Ishikawa (cell line): Measurements from ENCODE around the gene UBXN4.

ENCODE experiments used
- CEBPB ChIP-seq: IDR thresholded peaks from 2 replicates; pipeline ENCODE4 v1.6.1; 2012
- CREB1 ChIP-seq: IDR thresholded peaks from 2 replicates; pipeline ENCODE4 v1.6.1; 2012; ENCODE audit warnings: low read depth
- EGR1 ChIP-seq: IDR thresholded peaks from 2 replicates; pipeline ENCODE4 v1.6.1; 2012
- EP300 ChIP-seq: IDR thresholded peaks from 2 replicates; pipeline ENCODE4 v1.6.1; 2012; ENCODE audit warnings: borderline replicate concordance
- FOXM1 ChIP-seq: IDR thresholded peaks from 2 replicates; pipeline ENCODE4 v1.6.1; 2012; ENCODE audit warnings: low read depth, borderline replicate concordance
- MAX ChIP-seq: IDR thresholded peaks from 2 replicates; pipeline ENCODE4 v1.6.1; 2012
- NFIC ChIP-seq: IDR thresholded peaks from 2 replicates; pipeline ENCODE4 v1.6.1; 2012
- RAD21 ChIP-seq: IDR thresholded peaks from 2 replicates; pipeline ENCODE4 v1.6.1; 2012; ENCODE audit warnings: low read depth
- REST ChIP-seq: IDR thresholded peaks from 2 replicates; pipeline ENCODE4 v1.6.1; 2012; ENCODE audit warnings: low read depth, mild to moderate bottlenecking
- TAF1 ChIP-seq: IDR thresholded peaks from 2 replicates; pipeline ENCODE4 v1.6.1; 2012; ENCODE audit warnings: low read depth, mild to moderate bottlenecking
- TEAD4 ChIP-seq: IDR thresholded peaks from 2 replicates; pipeline ENCODE4 v1.6.1; 2012
- USF1 ChIP-seq: IDR thresholded peaks from 2 replicates; pipeline ENCODE4 v1.6.1; 2012
- YY1 ChIP-seq: IDR thresholded peaks from 2 replicates; pipeline ENCODE4 v1.6.1; 2012; ENCODE audit warnings: low read depth
- ZBTB7A ChIP-seq: IDR thresholded peaks from 2 replicates; pipeline ENCODE4 v1.6.1; 2012; ENCODE audit warnings: low read depth

The UBXN4 gene

GRCh38 chr2:135818937-135819610 is 77.4 kb downstream of the UBXN4 start:
- TF ChIP-seq TEAD4 (peak; percentile 54; the same call in 1 of the 2 replicates), CEBPB (no peak), RAD21 (peak; percentile 46)

GRCh38 chr2:135820003-135820618 is 78.5 kb downstream of the UBXN4 start:
- TF ChIP-seq EGR1 (no peak), CREB1 (no peak), USF1 (no peak), EP300 (no peak), MAX (no peak), YY1 (no peak), REST (no peak), CEBPB (no peak), FOXM1 (no peak), NFIC (no peak)

- TF ChIP-seq REST (no peak), RAD21 (no peak), EGR1 (no peak), CREB1 (no peak), EP300 (no peak), TAF1 (no peak), NFIC (no peak), CEBPB (no peak), YY1 (no peak)
Observed at GRCh38 chr2:135821190-135821589, 79.5 kb downstream of the UBXN4 start.

GRCh38 chr2:135822855-135823254 is 81.2 kb downstream of the UBXN4 start:
- TF ChIP-seq RAD21 = no peak
- no peak for TF ChIP-seq USF1
- TF ChIP-seq EP300 = no peak
- no peak for TF ChIP-seq ZBTB7A
- TF ChIP-seq REST = no peak
- no peak for TF ChIP-seq CREB1
- no peak for TF ChIP-seq FOXM1
- no peak for TF ChIP-seq EGR1
- no peak for TF ChIP-seq YY1

GRCh38 chr2:135825131-135825530 is 83.5 kb downstream of the UBXN4 start:
- TF ChIP-seq FOXM1 (no peak), ZBTB7A (no peak), TEAD4 (no peak)
